ENCODE data around the gene DCAF11.

DNA sequence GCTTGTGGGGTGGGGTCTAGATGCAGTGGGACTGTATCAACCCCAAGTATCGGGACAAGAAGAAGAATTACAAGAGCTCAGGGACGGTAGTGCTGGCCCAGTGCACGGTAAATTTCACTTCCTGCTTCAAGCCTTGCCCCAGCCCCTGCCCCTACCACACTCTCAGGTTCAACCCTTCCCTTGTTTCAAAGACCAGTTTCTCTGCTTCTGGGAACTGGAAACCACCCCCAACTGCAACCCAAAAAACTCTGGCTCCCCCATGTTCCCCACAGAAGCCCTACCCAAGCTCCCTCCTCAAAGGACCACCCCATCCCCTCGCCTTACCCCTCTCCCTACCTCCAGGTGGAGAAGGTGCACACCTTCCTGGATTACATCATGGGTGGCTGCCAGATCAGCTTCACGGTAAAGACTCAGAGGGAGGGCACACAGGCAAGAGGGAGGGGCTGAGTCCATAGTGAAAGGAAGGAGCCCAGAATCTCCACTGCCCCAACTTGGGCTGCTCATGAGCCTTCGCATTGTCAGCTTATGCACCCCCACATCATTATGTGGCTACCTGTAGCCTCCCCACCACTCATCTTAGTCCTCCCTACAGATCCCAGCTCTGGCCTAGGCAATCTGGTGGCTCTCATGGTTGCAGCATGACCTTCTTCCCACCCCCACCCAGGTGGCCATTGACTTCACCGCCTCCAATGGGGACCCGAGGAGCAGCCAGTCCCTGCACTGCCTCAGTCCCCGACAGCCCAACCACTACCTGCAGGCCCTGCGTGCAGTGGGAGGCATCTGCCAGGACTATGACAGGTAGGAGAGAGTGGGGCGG, 38.9 kb upstream of the DCAF11 start:
- TF ChIP-seq CTCF (conservative IDR thresholded peaks at IDR 0.05), result no peak
- no peak for TF ChIP-seq ZFX (IDR thresholded peaks at IDR 0.05)
